Testis (tissue), 3 donors: ENCODE data around the gene PHGDH. TPM values are rescaled to one million over a fixed set of nuclear protein-coding genes. Genes with fewer than 3 reads are reported as not detected.

Experiments
- DNase-seq: peaks from one replicate; pipeline ENCODE4 v3.0.0-alpha.2; 2019
- H3K27ac ChIP-seq, 2 donors: fragments of 200-600 bp; sonication (generic); one replicate each; pipeline ENCODE4 v1.5.1; 2019
- H3K27me3 ChIP-seq: fragments of 200-600 bp; sonication (generic); one replicate; pipeline ENCODE4 v1.5.1; 2019
- H3K36me3 ChIP-seq: fragments of 200-600 bp; sonication (generic); one replicate; pipeline ENCODE4 v1.5.1; 2017; ENCODE audit warnings: low read depth; ENCODE audit errors: missing control alignments
- H3K4me1 ChIP-seq: fragments of 200-600 bp; sonication (generic); one replicate; pipeline ENCODE4 v1.5.1; 2019
- H3K4me3 ChIP-seq, 2 donors: fragments of 200-600 bp; sonication (generic); one replicate each; pipeline ENCODE4 v1.5.1; 2017 to 2019
- H3K9me3 ChIP-seq: fragments of 200-600 bp; sonication (generic); one replicate; pipeline ENCODE4 v1.5.1; 2017
- POLR2A ChIP-seq: fragments of 450-650 bp; IDR thresholded peaks from one replicate; pipeline ENCODE4 v1.6.1; 2017; ENCODE audit warnings: antibody characterized with exemption, mild to moderate bottlenecking, moderate library complexity
- WGBS, 2 donors: methylation state at CpG; one replicate each; pipeline ENCODE4 v1.1.5; 2018; 5-methylcytosine and 5-hydroxymethylcytosine counted together
- intact Hi-C: fragments of 100-400 bp; cut with DNase I; formaldehyde crosslinking; loops from one replicate; pipeline ENCODE4 v1.15.1; 2023; ENCODE audit warnings: low total_unique reads
- polyA plus RNA-seq: library from polyadenylated mRNA; stranded (reverse); fragments of 350-450 nt; fragmentation: Illumina TruSeq; extraction: RNeasy Lipid Tissue Mini Kit (QIAGEN cat#74804); gene quantifications from one replicate; pipeline ENCODE4 v1.2.3, GENCODE V29; 2014; ENCODE audit warnings: low read depth, low replicate concordance; ENCODE audit not compliant: insufficient read depth
- total RNA-seq, 2 donors: library from RNA; depleted of rRNA; stranded (reverse); fragments of >200 nt; gene quantifications; one replicate each; pipeline ENCODE4 v1.2.3, GENCODE V29; 2016
- TF ChIP-seq, protein P1 (sequence below), 3 experiments: fragments of 450-650 bp in 2 of 3; fragments of 200-600 bp in 1 of 3; sonication (generic) in 1 of 3; IDR thresholded peaks; one replicate each; pipeline ENCODE4 v1.5.1; 2016 to 2019; ENCODE audit warnings: antibody characterized with exemption in 3 of 3, mild to moderate bottlenecking in 2 of 3, moderate library complexity in 1 of 3

PHGDH gene
- total and polyA plus RNA-seq, 3 donors from 2014 or later = 85.3 to 161 (median 131) TPM

DNA sequence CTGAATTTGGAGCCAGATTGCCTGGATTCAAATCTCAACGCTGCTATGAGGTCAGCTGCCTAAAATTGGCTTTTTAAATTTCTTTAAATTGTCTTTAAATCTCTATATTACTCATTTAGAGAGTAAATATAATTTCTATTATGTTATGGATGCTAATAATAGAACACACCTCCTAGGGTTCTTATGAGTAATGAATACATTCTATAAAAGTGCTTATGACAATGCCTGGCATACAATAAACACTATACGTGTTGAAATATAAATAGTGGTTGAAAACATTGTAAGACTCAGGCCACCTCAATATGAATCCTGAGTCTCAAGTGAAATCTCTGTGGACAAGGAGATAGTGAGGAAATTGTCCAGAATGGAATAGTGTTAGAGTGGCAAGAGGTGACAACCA, 31.0 kb upstream of the PHGDH start:
- no peak for DNase-seq
- H3K27ac ChIP-seq = no peak overlapping the region
- no peaks in the 10 kb centered on the region for H3K4me1 ChIP-seq
- TF ChIP-seq, protein P1, sequence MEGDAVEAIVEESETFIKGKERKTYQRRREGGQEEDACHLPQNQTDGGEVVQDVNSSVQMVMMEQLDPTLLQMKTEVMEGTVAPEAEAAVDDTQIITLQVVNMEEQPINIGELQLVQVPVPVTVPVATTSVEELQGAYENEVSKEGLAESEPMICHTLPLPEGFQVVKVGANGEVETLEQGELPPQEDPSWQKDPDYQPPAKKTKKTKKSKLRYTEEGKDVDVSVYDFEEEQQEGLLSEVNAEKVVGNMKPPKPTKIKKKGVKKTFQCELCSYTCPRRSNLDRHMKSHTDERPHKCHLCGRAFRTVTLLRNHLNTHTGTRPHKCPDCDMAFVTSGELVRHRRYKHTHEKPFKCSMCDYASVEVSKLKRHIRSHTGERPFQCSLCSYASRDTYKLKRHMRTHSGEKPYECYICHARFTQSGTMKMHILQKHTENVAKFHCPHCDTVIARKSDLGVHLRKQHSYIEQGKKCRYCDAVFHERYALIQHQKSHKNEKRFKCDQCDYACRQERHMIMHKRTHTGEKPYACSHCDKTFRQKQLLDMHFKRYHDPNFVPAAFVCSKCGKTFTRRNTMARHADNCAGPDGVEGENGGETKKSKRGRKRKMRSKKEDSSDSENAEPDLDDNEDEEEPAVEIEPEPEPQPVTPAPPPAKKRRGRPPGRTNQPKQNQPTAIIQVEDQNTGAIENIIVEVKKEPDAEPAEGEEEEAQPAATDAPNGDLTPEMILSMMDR (IDR thresholded peaks at IDR 0.05) = no peak
- TF ChIP-seq POLR2A = no peak
- H3K4me3 ChIP-seq = no peak overlapping the region
- intact Hi-C loops = no loop called here
- H3K27me3 ChIP-seq = no peaks in the 10 kb centered on the region
- no peaks in the 10 kb centered on the region for H3K9me3 ChIP-seq
- H3K36me3 ChIP-seq = no peaks in the 10 kb centered on the region
- WGBS, 2 donors = 83 to 93% methylated on average over 2 of the region's 2 CpGs

DNA sequence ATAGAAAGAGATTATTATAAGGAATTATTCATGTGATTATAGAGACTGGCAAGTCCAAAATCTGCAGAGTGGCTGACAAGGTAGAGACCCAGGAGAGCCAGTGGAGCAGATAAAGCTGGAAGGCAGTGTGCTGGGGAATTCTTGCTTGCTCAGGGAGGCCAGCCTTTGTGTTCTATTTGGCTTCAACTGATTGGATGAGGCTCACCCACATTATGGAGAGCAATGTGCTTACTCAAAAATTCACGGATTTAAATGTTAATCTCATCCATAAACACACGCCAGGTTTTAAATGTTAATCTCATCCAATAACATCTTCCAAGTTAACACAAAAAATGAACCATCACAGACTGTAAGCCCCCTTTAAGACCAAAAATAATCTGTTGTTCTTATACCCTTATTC, 30.2 kb upstream of the PHGDH start:
- Histone ChIP-seq H3K4me3 (no peak overlapping the region), H3K9me3 (no peaks in the 10 kb centered on the region), H3K36me3 (no peaks in the 10 kb centered on the region), H3K4me1 (no peaks in the 10 kb centered on the region), H3K27me3 (no peaks in the 10 kb centered on the region), H3K27ac (no peak overlapping the region)
- 96% methylated on average over 2 of the region's 2 CpGs for WGBS, 2 donors
- intact Hi-C loops = no loop called here
- TF ChIP-seq, protein P1 (IDR thresholded peaks at IDR 0.05) = no peak
- no peak for TF ChIP-seq POLR2A
- no peak for DNase-seq

GRCh38 chr1:119682141-119682540, 29.6 kb upstream of the PHGDH start:
- Histone ChIP-seq H3K27ac (no peak overlapping the region), H3K4me3 (no peak overlapping the region), H3K36me3 (no peaks in the 10 kb centered on the region), H3K4me1 (no peaks in the 10 kb centered on the region), H3K9me3 (no peaks in the 10 kb centered on the region), H3K27me3 (no peaks in the 10 kb centered on the region)
- intact Hi-C loops = no loop called here
- no peak for DNase-seq
- TF ChIP-seq, protein P1 (IDR thresholded peaks at IDR 0.05) = no peak
- TF ChIP-seq POLR2A = no peak

DNA sequence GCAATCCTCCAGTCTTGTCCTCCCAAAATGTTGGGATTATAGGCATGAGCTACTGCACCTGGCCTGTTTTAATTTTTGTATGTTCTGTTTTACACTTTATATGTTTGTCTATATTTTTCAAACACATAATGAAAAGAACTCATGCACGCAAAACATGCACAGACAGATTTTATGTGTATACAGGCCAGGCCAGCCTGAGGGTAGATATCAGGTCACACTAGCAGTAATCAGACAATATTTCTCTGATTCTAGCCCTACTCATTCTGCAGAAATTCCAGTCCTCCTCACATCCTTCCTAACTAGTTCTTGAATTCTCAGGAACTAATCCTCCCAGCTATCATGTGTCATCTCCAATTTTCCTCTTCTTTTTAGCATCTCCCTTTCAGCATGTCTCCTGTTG, 27.8 kb upstream of the PHGDH start:
- Histone ChIP-seq H3K36me3 (no peaks in the 10 kb centered on the region), H3K4me3 (no peak overlapping the region), H3K4me1 (no peaks in the 10 kb centered on the region), H3K27me3 (no peaks in the 10 kb centered on the region), H3K9me3 (no peaks in the 10 kb centered on the region), H3K27ac (no peak overlapping the region)
- TF ChIP-seq, protein P1 (IDR thresholded peaks at IDR 0.05) = no peak
- TF ChIP-seq POLR2A = no peak
- intact Hi-C loops = no loop called here
- DNase-seq = no peak
- 85 to 100% methylated on average over 1 of the region's 1 CpG for WGBS, 2 donors

DNA sequence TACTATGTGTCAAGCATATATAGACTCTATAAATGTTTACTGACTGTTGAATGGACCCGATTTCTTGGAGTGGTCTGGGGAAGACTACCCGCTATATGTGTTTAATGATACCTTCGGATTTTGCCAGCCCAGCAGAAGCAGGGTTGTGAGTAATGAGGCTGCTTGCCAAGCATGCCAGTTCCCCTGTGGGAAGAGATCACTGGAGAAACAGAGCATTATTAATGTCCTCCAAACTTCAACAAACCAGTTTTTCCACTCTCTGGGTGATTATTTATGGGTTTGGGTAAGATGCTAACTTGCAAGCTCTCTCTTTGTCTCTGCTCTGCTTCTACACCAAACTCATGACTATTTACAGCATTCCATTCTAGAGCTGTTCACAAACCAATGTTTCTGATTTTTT, 25.1 kb upstream of the PHGDH start:
- no peak for DNase-seq
- 90 to 97% methylated on average over 3 of the region's 3 CpGs for WGBS, 2 donors
- Histone ChIP-seq H3K27ac (no peak overlapping the region), H3K4me1 (no peaks in the 10 kb centered on the region), H3K9me3 (no peaks in the 10 kb centered on the region), H3K27me3 (no peaks in the 10 kb centered on the region), H3K4me3 (no peak overlapping the region), H3K36me3 (no peaks in the 10 kb centered on the region)
- TF ChIP-seq, protein P1 (IDR thresholded peaks at IDR 0.05) = no peak
- TF ChIP-seq POLR2A = no peak
- intact Hi-C loops = no loop called here
